Fibroblast of skin of right biceps (primary cell): ENCODE measurements around the gene SH2D3A.
"Not testable (repeated sequence)": the region's sequence is repeated elsewhere in the genome, so short reads cannot be mapped to it uniquely, and the experiment has no call there.

Source experiments
- DNase-seq: peaks from one replicate; pipeline ENCODE4 v3.0.0-alpha.2; 2013

Gene SH2D3A

DNA sequence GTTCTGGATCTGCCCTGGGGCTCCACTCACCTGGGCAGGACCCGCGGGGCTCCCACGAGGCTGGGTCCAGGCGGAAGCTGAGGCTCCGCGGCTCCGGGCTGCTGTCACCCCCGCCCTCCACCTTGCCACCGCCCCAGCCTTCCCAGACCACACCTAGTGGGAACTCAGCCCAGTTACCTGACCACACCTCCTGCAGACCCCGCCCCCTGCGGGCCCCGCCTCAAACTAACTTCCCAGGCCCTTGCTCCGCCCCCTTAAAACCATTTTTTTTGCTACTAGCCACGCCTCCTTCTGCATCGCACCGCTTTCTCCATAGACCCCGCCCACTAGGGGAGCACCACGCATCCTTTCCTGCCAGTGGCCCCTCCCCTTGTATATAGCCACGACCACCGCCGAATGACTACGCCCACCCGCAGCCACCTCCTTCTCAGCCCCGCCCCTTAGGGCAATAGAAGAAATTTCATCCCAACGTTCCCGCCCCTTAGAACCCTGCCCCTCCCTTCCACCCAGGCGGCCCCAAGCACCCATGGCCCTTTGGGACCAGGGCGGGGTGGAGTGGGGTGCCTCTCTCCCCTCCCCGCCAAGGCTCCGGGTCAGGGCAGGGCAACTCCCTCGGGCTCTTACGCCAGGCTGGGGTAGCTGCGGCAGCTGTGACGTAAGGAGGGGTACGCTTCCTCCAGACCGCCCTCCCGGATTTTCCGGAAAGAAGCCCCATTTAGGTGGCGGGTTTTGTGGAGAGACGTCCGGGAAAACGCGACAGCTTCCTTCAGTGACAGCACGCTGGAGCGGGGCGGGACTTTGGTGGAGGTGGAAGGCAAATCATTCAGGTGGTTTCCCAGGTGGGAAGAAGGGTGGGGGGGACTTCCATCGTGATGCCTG, at the start of gene SH2D3A:
Gene SH2D3A, minus strand, starts transcription at position 79 of the 879 bp plus-strand sequence. CDS start 3,687 bp downstream, outside the sequence.
- DNase-seq = peak; percentile 28

- DNase-seq = no peak
Observed at GRCh38 chr19:6813659-6814058, 46.4 kb upstream of the SH2D3A start.

DNA sequence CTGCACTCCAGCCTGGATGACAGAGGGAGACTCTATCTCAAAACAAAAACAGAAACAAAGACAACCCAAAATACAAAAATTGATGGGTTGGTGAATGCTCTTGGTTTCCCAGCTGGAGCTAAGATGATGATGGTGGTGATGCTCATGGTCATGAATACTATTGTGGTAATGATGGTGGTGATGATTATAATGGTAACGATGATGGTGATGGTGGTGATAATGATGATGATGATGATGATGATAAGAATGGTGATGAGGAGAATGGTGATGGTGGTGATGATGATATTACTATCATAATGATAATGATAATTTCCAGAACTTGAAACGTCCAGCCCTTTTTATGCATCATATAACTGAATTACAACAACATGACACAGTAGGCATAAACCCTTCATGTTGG, 45.4 kb upstream of the SH2D3A start:
- DNase-seq = no peak

- DNase-seq = peak; percentile 21
Observed at GRCh38 chr19:6811906-6812305, 44.7 kb upstream of the SH2D3A start.

DNA sequence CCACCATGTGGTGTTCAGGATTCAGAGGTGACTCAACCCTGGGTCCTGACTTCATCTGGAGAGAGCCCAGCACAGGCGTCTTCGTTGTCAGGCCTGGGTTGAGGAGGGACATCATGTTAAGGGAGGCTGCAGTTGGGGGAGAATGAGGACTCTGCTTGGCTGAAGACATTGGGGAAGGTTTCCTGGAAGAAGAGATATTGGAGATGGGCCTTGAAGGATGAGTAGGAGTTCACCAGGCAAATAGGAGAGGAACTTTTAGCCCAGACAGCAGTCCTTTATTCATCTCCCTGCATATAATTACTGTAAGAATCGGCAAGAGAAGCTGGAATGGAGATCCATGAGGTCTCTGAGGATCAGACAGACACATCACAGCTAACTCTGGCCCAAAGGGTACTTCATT, 44.1 kb upstream of the SH2D3A start:
- DNase-seq = no peak

DNA sequence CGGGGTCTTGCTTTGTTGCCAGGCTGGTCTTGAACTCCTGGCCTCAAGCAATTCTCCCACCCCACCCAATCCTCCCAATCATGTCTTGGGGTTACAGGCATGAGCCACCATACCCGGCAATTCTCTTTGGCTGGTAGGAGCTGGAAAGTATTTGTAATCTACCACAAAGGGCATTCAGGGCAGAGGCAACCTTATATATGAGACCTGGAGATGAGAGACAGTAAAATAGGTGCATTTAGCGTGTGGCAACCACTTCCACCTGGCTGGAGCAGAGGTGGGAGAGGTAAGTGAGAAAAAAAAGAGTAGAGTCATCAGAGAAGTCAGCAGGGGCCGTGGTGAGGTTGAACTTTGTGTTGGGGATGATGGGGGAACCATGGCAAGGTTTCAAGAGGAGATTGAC, 42.0 kb upstream of the SH2D3A start:
- no peak for DNase-seq

- DNase-seq = no peak
Observed at GRCh38 chr19:6808494-6808893, 41.3 kb upstream of the SH2D3A start.

GRCh38 chr19:6807291-6807690, 40.1 kb upstream of the SH2D3A start:
- DNase-seq = no peak

- no peak for DNase-seq
Observed at GRCh38 chr19:6806488-6806887, 39.3 kb upstream of the SH2D3A start.

DNA sequence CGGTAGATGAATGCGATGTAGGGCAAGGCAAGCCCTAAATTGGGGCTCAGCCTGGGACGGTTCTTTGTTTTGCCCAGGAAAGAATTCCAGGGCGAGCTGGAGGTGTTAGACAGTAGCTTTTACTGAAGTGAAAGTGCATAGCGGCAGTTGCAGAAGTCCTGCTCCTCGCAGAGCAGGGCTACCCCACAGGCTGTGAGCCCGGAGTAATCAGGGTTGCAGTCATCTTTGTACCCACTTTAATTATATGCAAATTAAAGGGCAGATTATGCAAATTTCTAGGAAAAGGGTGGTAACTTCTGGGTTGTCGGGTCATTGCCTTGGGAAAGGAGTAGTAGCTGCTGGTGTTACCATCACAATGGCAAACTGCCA, 35.8 kb upstream of the SH2D3A start:
- no peak for DNase-seq

DNA sequence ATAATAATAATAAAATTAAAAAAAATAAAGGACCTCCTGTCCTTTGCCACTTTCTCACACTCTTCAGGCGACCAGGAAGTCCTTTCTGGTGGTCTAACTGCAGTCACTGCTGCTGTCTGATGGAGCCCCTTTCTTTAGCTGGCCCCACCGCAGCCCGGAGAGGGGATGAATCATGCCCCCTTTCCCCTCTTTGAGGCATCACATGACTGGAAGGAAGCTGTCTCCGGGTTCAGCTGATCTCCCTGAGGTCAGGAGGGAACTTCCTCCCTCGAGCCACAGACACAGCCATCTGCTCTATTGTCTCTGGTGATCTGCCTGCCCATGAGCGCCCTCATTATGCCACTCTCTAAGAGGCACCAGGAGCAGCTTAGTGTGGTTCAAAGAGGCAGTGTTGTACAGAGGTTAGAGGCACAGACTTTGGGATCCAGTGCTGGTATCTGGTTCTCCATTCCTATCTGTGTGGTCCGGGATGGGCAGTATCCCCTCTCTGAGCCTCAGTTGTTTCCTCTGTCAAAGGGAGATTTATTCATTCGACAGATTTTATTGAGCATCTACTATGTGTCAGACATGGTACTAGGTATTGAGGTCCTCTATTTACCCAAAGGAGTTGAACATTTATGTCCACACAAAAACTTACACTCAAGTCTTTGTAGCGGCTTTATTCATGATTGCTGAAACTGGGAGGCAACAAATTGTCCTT, 35.3 kb upstream of the SH2D3A start:
- DNase-seq = no peak

DNA sequence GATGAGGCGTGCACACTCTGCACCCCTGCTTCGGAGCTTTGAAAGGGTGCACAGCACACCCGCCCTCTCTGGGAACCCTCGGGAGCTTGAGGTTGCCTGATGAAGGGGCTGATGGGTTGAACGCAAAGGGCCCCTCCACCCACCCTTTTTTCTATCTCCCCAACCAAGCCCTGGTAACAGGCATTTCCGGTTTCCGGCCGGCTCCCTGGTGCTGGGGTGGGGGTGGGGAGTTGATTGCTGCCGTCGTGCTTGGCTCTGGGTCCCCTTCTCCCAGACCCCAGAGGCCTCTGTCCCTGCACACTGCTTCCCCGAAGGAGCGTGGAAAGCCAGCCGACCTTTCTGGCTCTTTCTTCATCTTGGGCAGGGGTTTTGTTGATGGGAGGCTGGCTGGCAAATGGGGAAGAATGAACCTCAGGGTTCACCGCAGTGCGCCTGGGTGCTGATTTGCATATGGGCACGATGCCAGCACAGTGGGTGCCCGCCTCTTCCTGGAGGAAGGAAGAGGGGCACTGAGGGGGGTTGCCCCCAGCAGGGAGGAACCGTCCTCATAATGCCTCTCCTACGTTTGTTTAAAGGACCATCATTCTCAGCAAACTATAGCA, 34.4 kb upstream of the SH2D3A start:
- peak; percentile 33 for DNase-seq

- DNase-seq = peak; percentile 69
Observed at GRCh38 chr19:6800991-6801484, 33.8 kb upstream of the SH2D3A start.

- not testable (repeated sequence) for DNase-seq
Observed at GRCh38 chr19:6800160-6800790, 33.0 kb upstream of the SH2D3A start.

GRCh38 chr19:6797646-6798045, 30.4 kb upstream of the SH2D3A start:
- DNase-seq = no peak

DNA sequence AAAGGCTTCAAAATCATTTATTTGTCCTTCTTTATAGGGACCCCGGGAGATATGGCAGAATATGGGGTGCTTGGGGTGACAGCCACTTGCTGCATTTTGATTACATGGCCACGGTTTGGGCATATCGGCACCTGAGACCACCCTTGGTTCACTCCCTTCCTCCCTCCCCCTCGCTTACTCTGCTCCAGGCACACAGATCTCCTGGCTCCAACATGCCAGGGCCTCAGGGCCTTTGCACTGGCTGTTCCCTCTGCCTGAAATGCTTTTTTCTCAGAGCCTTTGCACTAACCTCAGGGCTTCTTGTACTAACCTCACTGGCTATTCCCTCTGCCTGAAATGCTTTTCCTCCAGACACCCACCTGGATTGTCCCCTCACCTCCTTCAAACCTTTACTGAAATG, 29.0 kb upstream of the SH2D3A start:
- no peak for DNase-seq

- DNase-seq = no peak
Observed at GRCh38 chr19:6794686-6795431, 27.6 kb upstream of the SH2D3A start.

DNA sequence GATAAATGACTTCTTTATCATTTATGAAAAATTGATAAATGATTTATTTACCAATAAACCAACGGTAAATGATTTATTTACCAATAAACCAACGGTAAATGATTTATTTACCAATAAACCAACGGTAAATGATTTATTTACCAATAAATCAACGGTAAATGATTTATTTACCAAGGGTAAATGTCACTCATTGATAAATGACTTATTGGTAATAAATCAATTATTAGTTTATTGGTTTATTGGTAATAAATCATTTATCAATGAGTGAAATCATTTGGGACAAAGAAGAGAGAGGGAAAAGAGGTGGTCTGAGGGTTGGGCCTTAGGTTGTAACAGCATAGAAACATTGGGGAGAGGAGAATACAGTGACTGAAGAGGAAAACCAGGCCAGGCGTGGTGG, 26.7 kb upstream of the SH2D3A start:
- DNase-seq = no peak

DNA sequence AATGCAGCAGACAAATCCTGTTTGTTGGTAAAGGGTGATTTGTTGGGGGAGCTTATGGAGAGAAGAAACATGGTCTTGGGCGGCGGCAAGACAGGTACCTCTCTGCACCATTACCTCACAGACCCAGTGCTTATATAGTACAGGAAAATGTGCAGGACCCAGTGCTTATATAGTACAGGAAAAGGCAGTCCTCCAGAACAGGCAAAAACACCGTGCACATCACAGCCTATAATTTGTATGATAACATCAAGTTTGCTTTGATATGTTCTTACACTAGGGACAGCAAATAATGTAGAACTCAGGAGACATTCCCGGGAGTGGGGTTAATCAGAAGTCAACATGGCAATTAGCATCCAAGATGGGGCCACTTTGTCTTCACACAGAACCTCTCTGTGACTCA, 26.2 kb upstream of the SH2D3A start:
- no peak for DNase-seq

- no peak for DNase-seq
Observed at GRCh38 chr19:6791237-6791636, 24.0 kb upstream of the SH2D3A start.

DNA sequence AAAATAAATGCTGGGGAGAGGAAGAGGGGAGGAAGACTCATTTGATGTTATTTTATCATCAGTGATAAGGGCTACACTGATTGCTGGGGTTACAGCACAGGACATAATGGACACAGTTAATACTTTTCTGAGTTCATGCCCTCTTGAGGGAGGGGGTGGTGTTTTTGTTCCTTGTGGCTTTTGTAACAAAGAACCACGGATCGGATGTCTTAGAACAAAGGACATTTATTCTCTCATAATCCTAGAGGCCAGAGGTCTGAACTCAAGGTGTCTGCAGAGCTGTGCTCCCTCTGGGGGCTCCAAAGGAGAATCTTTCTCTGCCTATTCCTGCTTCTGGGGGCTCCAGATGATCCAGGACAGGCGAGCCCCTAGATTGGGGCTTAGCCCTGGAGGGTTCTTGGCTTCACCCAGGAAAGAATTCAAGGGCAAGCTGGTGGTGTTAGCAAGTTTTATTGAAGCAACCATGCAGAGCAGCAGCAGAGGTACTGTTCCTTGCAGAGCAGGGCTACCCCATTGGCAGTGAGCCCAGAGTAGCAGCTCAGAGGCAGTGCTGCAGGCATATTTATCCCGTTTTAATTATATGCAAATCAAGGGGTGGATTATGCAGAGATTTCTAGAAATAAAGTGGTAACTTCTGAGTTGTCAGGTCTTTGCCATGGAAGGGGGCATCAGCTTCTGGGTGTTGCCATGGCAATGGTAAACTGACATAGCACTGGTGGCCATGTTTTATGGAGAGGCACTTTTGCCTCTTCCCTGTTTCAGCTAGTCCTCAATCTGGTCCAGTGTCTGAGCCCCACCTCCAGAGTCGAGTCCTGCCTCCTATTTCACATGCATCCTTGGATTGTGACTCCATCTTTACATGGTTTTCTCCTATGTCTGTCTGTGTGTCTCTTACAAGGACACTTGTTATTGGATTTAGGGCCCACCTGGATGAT, 23.2 kb upstream of the SH2D3A start:
- DNase-seq = no peak
